Stimulated activated CD4-positive, alpha-beta T cell treated with anti-CD3 and anti-CD28 coated beads, Interleukin-12 subunit alpha, Interleukin-12 subunit beta, amount 100 ng/mL, for 4 hours (primary cell): ENCODE results near the gene IGSF6.
"Not testable (repeated sequence)": the region's sequence is repeated elsewhere in the genome, so short reads cannot be mapped to it uniquely, and the experiment has no call there.

Experiments used
- DNase-seq: peaks from one replicate; pipeline ENCODE4 v3.0.0-alpha.2; 2020

IGSF6 gene

GRCh38 chr16:21652453-21652852, at the start of gene IGSF6:
TSS of gene IGSF6 (minus strand) at chr16:21652608. CDS start at chr16:21652598, 10 bp downstream.
- no peak for DNase-seq

GRCh38 chr16:21701271-21701670, 48.9 kb upstream of the IGSF6 start:
- DNase-seq: no peak

GRCh38 chr16:21698169-21699032, 46.0 kb upstream of the IGSF6 start:
- DNase-seq: no peak

- DNase-seq: no peak
Observed at GRCh38 chr16:21697032-21697431, 44.6 kb upstream of the IGSF6 start.

GRCh38 chr16:21694609-21695008, 42.2 kb upstream of the IGSF6 start:
- DNase-seq: no peak

GRCh38 chr16:21690967-21691366, 38.6 kb upstream of the IGSF6 start:
- DNase-seq: not testable (repeated sequence)

- DNase-seq: no peak
Observed at GRCh38 chr16:21689107-21689506, 36.7 kb upstream of the IGSF6 start.

GRCh38 chr16:21685034-21685455, 32.6 kb upstream of the IGSF6 start:
- DNase-seq: no peak

- peak; percentile 29 for DNase-seq
Observed at GRCh38 chr16:21684199-21684598, 31.8 kb upstream of the IGSF6 start.

- DNase-seq: no peak
Observed at GRCh38 chr16:21683184-21683583, 30.8 kb upstream of the IGSF6 start.

- DNase-seq: not testable (repeated sequence)
Observed at GRCh38 chr16:21680714-21681113, 28.3 kb upstream of the IGSF6 start.

GRCh38 chr16:21674456-21674855, 22.0 kb upstream of the IGSF6 start:
- DNase-seq: not testable (repeated sequence)

- no peak for DNase-seq
Observed at GRCh38 chr16:21673469-21673868, 21.1 kb upstream of the IGSF6 start.

- DNase-seq: no peak
Observed at GRCh38 chr16:21667575-21667974, 15.2 kb upstream of the IGSF6 start.

- DNase-seq: no peak
Observed at GRCh38 chr16:21666772-21667171, 14.4 kb upstream of the IGSF6 start.

GRCh38 chr16:21664801-21665492, 12.5 kb upstream of the IGSF6 start:
- DNase-seq: no peak

- DNase-seq: peak; percentile 23
Observed at GRCh38 chr16:21663889-21664647, 11.7 kb upstream of the IGSF6 start, which contains the start of gene OTOA. TSS of gene OTOA (plus strand) at chr16:21663968. CDS start at chr16:21678515, 14,547 bp downstream.

GRCh38 chr16:21659124-21659523, 6.7 kb upstream of the IGSF6 start:
- no peak for DNase-seq

- DNase-seq: no peak
Observed at GRCh38 chr16:21656795-21657768, 4.7 kb upstream of the IGSF6 start.

- DNase-seq: no peak
Observed at GRCh38 chr16:21654881-21655280, 2.5 kb upstream of the IGSF6 start.

- DNase-seq: no peak
Observed at GRCh38 chr16:21654466-21654865, 2.1 kb upstream of the IGSF6 start.

GRCh38 chr16:21653571-21653970, 1.2 kb upstream of the IGSF6 start:
- DNase-seq: no peak
